Stimulated activated CD4-positive, alpha-beta T cell treated with anti-CD3 and anti-CD28 coated beads, Interleukin-15, amount 100 ng/mL, for 1 hour (primary cell): ENCODE measurements around the gene PRDM2.

Experiments
- DNase-seq, 2 donors: peaks; one replicate each; pipeline ENCODE4 v3.0.0-alpha.2; 2020; ENCODE audit warnings: low read depth in 1 of 2, low spot score in 1 of 2

PRDM2 gene

DNA sequence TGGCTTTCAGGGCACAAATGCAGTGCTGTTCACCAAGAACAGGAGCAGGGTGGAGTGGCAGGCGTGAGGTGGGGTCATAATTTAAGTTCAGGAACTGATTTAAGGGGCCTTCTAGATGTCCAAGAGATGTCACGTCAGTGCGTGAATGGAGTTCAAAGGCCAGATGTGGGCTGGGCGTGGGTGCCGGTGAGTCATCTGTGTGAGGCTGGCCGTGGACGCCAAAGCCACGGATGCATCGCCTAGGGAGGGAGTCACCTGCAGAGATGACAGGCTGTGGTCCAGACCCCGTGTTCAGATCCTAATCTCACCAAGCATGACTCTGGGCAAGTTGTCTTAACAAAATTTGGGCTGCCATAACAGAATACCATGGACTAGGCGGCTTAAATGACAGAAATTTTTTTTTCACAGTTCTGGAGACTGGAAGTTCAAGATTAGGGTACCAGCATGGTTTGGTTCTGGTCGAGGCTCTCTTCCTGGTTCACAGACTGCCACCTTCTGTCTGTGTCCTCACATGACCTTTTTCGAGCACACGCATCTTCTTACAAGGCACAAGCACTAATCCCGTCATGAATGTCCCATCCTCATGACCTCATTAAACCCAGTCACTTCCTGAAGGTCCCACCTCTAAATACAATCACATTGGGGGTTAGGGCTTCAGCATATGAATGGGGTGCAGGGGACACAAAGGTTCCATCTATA lies 109.6 kb downstream of the PRDM2 start:
- no peak for DNase-seq

DNA sequence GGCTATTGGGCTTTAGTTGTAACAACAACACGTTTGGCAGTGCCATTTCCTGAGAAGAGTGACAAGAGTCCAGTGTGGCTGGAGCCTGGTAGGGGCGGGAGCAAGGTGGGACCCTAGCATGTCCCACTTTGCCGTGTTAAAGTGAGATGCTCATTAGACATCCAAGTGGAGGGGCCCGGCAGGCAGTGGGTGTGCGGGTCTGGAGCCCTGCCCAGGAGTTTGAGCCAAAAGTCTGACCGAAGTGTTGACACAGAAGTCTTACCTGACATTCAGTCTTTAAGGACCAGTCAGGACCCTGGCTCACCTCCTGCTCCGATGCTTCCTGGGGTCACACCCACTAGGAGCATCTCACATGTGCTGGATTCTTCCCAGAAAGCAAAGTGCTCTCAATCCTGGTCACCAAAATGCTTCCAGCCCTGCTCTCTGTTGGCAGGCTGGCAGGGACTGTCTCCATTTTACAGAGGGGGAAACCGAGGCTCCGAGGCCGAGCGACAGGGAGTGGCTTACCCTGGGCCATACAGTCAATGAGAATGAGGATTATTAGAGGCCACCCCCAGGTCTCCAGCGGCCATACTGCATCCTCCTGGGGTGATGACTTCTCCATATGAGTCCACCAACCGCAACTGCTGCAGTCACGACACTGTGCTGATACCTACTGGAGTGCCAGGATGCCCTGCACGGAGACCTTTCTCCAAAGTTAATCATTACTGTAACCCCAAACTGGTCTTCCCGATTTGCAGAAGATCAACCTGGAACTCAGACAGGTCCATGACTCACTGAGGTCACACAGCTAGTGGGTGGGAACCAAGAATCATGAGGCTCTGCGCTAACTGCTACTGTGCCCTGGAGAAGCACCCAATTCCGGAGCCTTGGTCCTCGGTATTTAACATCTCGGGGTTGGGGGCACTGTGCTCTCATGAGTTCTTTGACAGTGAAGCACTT lies 112.7 kb downstream of the PRDM2 start:
- DNase-seq, result no peak

GRCh38 chr1:13813398-13814012 lies 113.5 kb downstream of the PRDM2 start:
- DNase-seq, result peak; percentile 23 to 48

- no peak for DNase-seq
Measured at GRCh38 chr1:13814131-13814530, 114.1 kb downstream of the PRDM2 start.

GRCh38 chr1:13816016-13816760 lies 116.2 kb downstream of the PRDM2 start:
- no peak for DNase-seq

GRCh38 chr1:13817906-13818305 lies 117.9 kb downstream of the PRDM2 start:
- no peak for DNase-seq

DNA sequence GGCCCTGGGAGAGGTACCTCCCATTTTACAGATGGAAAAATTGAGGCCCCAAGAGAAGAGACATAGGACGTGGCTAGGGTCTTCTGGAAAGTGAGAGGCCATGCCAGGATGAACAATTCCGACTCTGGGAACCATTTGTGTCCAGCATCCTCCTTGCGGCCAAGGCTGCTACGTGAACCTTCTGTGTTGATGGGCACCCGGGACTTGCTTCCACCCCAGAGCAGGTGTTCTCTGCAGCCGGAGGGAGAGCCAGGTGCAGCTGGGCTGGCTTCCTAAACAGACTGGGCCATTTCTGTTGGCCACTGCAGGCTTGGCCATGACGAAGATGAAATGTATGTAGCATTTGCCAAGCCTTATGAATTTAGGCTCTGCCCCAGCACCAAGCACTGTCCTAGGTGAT lies 118.9 kb downstream of the PRDM2 start:
- no peak for DNase-seq

DNA sequence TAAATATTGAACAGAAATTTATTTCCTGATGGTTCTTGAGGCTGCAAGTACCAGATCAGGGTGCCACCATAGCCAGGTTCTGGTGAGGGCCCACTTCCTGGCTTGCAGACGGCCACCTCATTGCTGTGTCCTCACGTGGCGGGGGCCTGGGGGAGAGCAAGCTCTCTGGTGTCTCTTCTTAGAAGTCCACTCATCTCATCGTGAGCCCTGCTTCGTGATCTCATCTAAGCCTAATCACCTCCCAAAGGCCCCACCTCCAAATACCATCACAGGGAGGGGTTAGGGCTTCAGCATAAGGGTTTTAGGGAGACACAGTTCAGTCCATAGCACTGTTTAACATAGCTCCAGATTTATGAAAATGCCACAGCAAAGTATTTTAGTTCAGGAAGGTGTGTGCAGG lies 119.7 kb downstream of the PRDM2 start:
- no peak for DNase-seq

DNA sequence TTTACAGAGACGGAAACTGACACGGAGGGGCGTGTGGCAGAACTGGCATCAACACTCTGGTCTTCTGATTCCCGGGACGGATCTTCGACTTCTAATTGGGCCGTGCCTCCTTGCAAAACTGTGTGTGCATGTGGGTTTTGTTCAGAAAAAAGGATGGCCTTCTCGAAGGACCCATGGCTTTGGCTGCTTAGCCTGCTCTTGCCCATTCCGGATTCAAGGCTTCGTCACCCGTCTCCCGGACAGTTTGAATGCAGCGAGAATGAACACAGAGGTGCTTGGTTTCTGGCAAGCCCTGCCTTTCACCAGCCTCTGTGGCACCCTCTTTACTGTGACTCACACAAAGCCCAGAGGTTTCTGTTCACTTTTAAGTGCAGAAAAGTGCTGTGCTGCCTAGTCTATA lies 120.1 kb downstream of the PRDM2 start:
- DNase-seq, result no peak

GRCh38 chr1:13820456-13820855 lies 120.5 kb downstream of the PRDM2 start:
- DNase-seq, result no peak

DNA sequence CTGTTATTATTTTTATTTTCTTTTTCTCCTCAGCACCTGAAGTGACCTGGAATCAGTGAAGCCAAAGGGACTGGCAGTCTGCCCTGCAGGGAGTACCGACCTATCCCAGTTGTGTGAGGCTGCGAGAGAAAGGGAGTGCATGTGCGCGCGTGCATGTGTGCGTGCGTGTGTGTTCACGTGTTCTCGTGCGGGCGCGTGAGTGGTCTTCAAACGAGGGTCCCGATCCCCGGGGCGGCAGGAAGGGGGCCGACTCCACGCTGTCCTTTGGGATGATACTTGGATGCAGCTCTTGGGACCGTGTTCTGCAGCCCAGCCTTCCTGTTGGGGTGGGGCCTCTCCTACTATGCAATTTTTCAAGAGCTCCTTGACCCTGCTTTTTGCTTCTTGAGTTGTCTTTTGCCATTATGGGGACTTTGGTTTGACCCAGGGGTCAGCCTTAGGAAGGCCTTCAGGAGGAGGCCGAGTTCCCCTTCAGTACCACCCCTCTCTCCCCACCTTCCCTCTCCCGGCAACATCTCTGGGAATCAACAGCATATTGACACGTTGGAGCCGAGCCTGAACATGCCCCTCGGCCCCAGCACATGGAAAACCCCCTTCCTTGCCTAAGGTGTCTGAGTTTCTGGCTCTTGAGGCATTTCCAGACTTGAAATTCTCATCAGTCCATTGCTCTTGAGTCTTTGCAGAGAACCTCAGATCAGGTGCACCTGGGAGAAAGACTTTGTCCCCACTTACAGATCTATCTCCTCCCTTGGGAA lies 123.3 kb downstream of the PRDM2 start:
- no peak for DNase-seq

DNA sequence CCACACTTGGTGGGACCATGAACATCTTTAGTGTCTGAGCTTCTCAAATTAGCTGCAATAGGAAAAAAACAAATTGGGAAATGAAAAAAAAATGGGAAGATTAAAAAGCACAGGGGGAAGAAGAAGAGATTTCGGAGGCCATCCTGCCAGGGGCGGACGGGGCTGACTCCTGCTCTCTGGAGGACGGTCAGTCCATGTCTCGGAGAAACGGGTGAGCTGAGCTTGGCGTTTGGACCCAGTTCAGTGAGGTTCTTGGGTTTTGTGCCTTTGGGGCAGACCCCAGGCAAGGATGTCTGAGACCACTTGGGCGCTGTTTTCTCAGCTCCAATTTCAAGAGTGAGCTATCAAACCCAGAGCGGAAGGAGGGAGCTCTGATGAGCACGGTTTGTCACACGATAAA lies 123.9 kb downstream of the PRDM2 start:
- DNase-seq, result no peak

DNA sequence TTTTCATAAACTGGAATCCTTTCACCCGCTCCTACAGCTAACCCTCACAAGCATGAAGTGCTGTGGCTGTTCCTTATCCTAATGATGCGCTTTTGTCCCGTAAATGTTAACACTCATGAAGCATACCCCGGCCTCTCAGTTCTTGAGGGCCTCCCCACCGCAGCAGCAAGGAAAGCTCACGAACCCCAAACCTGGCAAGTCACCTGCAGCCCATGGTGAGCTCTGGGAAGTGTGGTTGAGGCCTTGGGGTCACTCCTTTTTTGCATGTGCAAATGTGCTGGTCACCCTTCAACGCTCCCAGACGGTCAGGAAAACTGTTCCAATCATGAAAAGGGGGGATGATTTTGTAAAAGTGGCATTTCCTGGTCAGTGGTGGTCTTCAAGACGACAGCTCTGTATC lies 124.6 kb downstream of the PRDM2 start:
- no peak for DNase-seq

DNA sequence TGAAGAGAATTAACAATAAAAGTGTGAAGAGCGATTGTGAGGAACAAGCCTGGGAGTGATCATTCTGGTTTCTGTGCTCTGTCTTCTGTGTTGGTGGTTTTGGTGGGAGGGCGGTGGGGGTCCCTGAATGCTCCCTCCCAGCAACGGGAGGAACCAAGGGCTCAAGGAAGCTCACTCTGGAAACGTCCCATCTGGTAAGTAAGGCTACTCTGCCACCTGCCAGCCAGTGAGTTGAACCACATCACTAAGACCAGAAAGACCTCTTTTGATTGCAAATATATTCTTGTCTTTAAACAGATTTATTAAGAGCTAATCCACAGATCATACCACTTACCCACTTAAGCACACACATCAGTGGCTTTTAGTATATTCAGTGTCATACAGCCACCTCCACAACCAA lies 125.0 kb downstream of the PRDM2 start:
- no peak for DNase-seq

DNA sequence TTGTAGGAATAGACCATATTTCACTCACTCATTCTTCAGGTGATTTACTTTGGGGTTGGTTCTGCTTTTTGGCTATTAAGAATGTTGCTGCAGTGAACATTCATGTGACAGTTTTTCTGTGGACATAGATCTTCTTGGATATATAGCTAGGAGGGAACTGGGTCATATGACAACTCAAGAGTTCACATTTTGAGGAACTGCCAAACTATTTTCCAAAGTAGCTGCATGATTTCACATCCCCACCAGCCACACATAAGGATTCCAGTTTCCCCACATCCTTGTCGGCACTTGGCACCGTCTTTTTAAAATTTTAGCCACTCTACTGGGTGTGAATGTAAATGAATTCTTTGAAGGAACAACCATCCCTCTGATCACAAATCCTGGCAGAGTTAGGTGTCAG lies 126.0 kb downstream of the PRDM2 start:
- no peak for DNase-seq

GRCh38 chr1:13826591-13826990 lies 126.6 kb downstream of the PRDM2 start:
- no peak for DNase-seq

GRCh38 chr1:13828454-13829151 lies 128.6 kb downstream of the PRDM2 start:
- DNase-seq, result peak in 1 of 2 donors; percentile 8

DNA sequence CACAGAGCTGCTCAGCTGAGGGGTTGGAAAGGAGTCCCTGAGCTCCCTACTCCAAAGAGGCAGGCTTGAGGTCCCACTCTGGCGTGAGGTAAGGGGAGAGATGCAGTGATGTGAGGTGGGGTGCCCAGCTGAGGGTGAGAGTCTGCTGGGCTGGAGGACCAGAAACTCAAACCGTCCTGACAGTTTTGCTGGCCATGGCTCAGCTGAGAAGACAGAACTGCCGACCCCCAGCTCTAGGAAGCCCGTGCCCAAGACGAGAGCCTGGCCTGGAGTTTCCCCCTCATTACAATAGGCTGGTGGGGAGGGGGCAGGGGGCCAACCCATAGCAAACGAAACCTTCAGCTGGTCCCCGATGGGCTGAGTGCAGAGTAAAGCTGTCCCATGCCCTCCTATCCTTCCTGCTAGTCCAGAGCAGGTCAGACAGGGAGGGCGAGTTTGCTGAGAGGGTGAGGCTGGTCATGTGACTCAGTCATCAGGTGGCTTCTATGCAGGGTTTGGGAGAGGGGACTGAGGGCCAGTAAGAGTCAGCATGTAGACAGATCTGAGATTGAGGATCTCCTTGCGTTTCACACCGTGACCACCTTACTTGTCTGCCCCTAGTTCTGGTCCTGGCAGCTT lies 129.3 kb downstream of the PRDM2 start:
- no peak for DNase-seq

DNA sequence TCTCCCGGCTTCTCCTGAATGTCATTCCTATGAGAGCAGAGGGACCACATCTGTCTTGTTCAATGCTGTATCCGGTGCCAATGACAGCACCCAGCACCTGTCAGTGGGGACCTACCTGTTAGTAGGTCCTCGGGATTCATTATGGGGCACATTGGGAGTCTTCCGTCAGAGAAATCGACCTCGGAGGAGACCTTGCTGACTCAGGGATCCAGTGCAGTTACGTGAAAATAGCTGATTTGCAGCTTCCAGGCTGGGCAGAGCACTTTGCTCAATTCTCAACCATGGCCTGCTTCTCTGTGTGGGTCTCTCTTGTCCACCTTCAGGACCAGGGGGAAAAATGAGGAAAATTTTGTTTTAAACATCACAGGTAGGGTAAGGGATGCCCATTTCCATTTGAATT lies 130.2 kb downstream of the PRDM2 start:
- no peak for DNase-seq
